NCI-H345 treated with DMSO at 0.1 percent for 48 hours (cell line): ENCODE results near the gene RAB14.
A peak's percentile ranks its signal among the peaks of the same experiment; 100 is the strongest.

Experiments used
- DNase-seq: peaks from one replicate; lab custom pipeline; 2025; ENCODE audit not compliant: unreplicated experiment; lab: John Stamatoyannopoulos, UW

Gene RAB14

DNA sequence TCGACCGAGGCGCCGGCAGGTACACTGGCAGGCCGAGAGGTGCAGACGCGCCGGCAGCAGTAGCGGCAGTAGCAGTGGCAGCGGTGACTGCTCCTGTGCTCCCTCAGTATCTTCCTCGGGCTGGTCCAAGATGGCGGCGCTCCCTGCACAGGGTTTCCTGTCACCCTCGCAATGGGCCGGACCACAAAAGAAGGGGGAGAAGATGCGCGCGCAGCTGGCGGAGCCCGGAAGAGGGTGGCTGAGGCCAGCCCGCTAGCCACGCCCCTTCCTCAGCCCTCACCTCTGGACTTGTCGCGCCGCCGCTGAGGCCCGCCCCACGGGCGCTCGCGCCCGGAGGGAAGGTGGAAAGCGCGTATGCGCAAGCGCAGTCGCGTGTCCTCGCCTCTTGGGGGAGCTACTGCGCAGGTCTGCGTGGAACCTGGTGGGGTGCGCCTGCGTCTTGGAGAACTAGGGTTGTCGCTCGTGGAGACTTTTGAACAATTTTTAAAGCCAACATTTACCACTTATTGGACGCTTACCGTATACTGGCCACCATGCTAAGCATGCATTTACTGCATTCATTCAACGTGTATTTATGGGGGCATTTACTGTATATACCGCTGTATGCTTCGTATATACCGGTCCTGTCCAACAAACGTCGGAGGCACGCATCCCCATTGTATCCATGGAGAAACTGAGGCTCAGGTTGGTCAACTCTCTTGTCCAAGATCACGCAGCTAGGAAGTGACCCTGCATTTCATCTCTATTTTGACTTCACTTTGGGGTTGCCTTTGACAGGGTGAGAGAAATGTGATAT is at the start of gene RAB14:
TSS of gene RAB14 (minus strand) at position 132 of the 796 bp plus-strand sequence. CDS start 8,457 bp downstream, outside the sequence.
- peak; percentile 98 for DNase-seq

DNA sequence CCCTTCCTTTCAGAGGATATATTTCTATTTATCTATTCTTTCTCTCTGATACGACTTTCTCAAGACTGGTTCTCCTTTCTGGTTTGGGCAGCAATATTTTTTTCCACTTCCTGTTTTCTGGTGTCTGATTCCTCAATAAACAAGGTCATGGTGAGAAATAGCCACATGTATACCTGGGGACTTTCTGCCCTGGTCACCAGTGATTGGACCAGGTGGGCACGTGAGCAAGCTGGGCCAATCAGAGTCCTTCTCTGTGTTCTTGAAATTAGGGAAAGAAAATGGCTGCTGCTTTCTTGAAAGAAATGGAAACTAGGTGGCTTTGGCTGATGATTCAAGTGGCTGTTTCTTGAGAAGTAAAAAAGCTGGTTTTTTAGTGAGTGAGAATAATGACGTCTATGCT is 47.9 kb upstream of the RAB14 start:
- no peak for DNase-seq

DNA sequence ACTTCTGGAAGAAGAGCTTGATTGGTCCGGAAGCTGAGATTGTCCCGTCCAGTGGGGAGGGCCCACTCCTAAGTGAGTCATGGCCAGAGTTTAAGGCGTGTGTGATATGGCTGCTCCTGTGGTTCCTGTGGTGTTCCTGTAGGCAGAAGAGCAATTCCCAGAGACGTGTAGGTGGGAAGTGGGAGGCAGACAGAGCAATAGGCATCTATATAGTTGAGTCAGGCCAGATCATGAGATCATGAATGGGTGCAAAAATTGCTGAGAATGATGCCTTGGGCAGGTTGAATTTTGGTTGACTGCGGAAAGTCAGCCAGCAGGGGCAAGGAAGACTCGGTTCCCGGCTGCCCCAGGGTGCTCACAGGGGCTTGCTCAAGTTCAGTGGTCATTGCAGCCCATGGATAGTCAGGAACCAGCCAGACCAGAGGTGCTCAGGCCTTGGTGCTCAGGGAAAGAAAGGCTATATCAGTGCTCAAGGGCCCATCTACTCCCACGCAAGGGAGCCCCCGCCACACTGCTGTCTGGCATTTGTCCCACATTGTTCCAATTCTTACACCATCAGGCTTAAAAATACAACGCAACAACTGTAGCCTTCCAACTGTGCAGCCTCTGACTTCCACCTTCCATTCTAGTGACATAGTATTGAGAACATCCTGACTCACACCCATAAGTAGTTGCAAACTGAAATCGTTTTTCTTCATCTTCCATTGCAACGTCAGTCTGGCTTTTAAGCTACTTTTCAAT is 45.3 kb upstream of the RAB14 start:
- DNase-seq = no peak

DNA sequence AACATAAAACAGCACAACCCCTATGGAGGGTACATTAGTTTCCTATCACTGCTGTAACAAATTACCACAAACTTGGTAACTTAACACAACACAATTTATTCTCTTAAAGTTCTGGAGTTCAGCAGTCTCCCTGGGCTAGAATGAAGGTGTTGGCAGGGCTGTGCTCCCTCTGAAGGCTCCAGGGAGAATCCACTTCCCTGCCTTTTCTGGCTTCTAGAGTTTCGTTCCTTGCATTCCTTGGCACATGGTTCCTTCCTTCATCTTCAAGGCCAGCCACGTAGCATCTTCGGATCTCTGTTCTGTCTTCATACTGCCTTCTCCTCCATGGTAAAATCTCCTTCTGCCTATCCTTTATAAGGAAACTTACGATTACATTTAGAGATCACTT is 41.3 kb upstream of the RAB14 start:
- no peak for DNase-seq

DNA sequence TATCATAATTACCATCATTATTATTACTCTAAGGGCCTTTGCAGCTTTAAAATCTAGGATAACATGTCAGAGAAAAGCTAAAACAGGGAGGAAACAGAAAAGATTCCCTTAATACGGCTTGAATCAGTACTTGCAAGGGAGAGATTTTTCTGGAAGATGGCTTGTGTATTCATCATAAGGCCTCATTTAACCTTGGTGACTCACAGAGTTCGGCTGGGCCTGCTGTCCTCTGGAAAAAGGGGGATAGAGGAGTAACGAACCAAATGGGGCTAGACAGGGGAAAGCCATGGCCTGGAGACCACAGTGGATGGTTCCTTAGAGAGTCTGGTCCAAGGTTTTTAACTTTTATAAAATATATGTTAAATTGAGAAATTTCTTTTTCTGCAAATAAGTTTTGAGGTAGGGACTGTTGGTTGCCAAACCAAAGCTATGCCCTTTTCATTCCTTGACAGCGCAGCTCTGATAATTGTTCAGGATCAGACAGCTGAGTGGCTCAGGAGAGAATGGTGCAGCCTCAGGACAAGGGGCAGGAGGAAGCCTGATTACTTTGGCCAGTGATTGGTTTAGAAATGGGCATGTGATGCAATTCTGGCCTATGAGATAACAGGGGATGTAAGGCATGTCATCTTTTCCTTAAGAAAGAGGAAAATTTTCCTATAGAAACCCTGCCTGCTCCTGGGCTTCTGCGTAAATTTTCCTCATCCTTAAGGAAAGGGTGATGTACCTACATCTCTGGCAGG is 40.7 kb upstream of the RAB14 start:
- DNase-seq = no peak

DNA sequence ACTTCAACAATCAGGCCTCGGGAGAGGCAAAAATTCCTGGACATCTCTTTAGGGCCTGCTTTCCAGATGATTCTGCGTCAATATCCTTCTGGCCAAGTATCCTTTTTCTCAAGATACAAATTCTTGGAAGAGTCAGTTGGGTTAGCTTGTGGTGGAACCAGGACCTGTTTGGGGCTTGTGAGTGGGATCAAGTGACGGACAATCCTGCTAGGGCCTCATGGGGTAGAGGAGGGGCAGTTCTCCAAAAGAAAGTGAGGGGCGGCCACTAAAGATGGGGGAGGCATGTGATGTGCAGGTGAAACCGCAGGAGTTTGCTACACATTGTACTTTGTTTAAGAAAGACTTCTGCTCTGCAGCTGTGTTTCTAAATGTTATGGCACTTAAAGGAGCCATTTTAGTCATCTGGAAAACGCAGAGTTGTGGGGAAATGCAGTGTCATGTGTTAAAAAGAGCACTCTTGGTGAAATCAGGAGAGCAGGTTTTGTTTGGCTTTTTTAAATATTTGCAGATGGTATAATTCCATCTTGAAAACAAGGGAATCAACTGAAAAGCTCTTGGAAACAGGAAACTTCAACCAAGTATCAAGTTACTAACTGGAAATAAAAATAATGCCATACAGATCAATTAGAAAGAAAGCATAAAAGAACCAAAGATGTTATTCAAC is 38.9 kb upstream of the RAB14 start:
- no peak for DNase-seq

DNA sequence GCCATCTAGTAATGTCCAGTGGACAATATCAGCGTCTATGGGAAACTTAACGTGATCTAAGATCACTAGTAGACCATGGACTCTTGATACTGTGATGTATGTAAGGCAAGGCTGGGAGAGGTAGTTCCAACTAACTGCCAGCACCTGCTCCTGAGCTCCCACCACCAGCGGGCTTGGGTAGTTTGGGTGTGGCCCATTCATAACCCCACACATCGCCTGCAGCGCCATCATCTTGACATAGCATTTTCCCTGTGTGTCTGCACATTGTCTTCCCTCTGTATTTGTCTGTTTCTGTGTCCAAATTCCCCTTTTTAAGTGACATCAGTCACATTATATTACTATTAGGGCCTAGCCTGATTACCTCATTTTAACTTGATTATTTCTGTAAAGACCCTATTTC is 38.2 kb upstream of the RAB14 start:
- DNase-seq = no peak

DNA sequence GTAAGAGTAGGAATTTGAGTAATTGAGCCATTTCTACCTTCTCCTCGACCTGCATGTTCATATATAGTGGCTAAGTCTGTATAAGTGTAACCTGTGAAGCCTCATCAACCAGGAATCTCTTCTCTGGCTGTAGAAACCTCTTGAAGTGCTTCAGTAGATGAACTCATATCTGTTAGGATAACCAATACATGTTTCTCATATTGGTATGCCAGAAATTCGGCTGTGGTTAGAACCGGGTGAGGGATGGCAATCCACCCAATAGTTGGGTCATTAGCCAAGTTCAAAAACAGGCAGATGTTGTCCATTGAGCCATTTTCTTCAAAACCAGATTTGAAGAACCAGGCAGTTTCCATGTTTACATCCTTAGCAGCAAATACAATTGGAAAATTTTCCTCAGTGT is 37.4 kb upstream of the RAB14 start:
- DNase-seq = no peak

DNA sequence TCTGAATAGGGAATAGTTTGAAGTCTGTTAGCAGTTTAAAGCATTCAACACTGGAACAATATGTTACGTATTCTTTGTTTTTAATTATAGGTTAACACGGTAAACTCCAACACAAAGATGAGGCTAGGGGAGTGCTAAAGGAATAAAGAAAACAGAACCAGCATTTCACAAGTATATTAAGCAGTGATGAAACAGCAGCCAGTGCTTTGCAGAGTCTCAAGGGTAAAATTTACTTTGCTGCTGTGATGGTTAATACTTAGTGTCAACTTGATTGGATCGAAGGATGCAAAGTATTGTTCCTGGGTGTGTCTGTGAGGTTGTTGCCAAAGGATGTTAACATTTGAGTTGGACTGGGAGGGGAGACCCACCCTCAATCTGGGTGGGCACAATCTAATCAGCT is 36.2 kb upstream of the RAB14 start:
- DNase-seq = no peak

DNA sequence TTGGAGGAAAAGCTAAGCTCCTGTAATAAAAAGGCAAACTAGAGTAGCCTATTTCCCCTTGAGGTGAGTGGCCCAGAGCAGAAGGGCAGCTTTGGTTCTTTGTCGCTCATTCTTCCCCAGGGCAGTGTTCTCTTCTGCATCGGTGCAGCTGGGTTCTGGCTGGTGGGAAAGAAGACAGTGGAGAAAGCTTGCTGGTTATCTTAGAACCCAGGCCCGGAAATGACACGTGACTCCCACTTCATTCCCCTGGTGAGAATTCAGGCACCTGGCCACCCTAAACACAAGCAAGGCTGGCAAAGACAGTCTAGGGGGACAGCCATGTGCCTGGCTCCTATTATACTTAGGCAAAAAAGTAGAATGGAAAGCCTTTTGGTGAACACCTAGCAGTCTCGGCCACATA is 33.8 kb upstream of the RAB14 start:
- no peak for DNase-seq

DNA sequence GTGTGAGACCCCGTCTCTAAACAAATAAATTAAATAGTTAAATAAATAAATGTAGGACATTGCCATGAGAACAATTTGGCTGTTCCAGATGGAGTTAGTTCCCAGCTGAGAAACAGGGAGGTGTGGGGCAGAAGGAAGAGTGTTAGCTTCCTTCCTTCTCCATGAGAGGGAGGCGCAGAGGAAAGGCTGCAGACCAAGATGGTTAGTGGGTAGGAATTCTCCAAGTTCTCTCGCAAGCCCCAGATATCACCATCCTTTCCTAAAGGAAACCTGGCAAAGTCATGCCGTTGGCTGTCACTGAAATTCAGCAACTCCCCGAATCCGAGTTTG is 33.1 kb upstream of the RAB14 start:
- no peak for DNase-seq

DNA sequence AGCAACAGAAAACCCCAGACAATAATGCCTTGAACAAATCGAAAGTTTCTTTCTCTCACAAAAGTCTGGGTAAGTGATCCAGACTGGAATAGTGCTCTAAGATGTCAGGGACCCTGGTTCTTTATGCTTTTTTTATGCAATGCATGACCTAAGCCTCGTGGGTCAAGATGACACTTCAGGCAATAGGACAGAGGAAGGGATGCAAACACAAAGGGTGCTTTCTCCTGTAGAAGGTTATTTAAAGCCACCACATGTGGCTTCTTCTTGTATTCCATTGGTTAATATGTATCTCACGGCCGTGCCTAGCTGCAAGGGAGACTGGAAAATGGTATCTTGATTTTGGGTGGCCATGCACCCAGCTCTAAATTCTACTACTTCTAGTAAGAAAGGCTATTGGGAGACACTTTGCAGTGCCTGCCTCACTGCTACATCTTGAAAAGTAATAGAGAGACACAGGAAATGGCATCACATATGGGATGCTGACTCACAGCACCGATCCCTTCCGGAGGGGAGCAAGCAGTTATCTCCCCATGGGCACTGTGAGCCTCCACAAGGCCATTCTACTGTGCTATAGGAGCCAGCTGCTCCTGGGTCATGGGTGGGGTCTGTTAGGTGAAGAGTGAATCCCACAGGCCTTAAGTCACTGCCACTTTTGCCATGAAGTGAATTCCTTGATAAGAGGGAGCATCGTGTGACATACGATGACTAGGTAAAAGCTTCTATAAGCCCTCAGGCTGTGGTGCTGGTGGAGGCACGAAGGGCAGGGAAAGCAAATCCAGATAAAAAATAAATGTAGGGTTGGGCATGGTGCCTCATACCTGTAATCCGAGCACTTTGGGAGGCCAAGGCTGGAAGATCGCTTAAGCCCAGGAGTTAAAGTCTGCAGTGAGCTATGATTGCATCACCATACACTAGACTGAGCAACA is 32.5 kb upstream of the RAB14 start:
- no peak for DNase-seq

DNA sequence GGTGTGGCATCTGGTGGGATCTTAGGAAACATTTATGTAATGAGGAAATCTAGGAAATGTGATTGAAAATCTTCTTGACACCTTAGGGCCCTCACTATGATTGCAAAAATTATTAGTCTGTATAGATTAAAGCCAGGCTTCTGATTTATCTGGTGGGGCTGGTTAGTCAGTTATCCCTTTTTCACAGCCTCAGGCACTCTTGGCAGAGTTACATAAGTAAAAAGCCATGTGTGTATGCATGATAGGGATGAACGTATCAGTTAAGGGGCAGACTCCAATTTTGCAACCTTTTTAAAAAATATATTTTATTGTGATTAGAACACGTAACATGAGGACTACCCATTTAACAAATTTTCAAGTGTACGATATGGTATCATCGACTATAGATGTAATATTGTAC is 30.6 kb upstream of the RAB14 start:
- no peak for DNase-seq

DNA sequence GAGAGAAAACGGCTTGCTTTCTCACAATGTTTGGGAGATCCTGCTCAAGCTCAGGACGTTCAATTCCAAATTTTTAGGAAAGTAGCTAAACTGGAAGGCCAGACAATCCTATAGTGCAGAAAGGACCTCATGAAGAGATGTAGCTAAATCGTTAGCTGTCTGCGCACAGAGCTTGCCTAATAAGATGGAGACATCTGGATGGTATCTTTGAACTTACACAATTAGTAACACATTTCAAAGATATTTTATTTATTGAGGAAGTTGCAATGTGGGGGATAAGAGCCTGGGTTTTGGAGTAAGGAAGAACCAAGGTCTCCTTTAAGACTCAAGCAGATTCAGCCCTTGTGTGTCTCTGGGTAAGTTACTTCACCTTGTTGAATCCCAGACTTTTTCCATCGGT is 28.6 kb upstream of the RAB14 start:
- DNase-seq = no peak

DNA sequence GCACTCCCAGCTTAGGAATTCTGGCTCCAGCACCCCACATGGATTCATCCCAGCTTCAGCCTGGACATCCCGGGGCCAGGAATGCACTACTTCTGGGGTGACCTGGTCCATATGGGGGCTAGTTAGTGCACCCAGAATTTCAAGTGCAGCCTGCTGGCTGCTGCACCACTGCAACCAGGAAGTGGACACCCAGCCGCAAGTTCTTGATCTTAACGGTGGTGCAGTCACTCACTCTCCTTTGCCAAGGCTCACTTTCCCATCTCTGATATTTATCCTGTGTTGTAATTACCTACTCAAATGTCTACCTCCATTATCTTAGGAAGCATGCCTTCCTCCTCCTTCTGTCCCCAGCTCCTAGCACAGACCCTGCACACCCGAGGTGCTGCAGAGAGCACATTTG is 26.2 kb upstream of the RAB14 start:
- DNase-seq = no peak

DNA sequence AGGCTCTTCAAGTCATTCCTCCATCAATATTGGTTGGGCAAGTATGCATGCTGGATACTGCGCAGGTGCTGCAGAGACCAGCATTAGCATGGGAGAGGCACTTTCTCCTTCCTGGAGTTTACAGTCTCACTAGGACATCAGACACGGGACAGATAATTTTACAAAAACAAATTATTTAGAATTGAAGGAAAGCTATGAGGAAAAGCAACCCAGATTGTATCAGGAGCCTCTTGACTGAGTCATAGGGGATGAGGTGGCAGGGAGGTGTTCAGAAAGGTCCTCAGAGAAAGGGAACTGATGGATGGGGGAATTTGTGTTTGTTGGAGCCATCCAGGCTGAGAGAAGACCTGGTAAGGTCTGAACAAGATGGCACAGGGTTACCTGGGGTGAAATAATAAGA is 24.5 kb upstream of the RAB14 start:
- no peak for DNase-seq

DNA sequence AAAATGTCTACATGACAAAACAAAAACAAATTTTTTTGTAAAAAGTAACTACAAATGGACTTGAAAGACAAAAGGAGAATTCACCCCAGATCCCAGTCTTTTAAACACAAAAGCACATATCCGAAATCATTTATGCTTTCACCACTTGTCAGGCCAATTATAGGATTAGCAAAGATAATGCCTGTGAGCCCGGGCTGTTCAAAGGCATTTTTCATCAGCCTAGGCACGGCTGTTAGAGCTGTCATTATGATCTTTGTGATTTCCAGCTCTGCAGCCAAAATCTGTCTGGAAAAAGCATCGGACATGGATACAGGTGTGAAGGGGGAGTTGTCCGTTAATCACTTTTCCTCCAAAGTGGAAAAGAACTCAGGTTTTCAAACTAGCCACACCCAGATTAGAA is 23.6 kb upstream of the RAB14 start:
- no peak for DNase-seq

DNA sequence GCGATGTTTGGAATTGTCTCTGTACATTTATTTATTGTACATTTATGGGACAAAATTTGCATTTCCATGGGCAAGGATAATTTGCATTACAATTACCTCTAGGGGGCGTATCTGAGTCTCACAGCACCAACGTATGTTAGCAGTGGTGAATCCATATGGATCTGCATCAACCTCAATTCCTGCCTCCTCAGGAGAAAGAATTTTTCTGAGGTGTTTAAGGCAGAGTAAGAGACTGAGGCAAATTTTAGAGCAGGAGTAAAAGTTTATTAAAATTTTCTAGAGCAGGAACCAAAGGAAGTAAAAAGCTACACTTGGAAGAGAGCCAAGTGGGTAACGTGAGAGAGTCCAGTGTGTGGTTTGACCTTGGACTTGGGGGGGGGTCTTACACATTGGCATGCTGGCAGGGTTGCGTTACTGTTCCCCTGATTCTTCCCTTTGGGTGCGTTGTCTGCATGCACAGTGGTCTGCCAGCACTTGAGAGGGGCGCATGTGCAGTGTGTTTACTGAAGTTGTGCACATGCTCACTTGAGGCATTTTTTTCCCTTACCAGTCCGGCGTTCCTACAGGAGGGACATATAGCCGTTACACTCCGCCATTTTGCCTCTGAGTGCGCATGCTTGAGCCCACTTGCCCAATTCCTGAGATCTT is 21.0 kb upstream of the RAB14 start:
- no peak for DNase-seq

DNA sequence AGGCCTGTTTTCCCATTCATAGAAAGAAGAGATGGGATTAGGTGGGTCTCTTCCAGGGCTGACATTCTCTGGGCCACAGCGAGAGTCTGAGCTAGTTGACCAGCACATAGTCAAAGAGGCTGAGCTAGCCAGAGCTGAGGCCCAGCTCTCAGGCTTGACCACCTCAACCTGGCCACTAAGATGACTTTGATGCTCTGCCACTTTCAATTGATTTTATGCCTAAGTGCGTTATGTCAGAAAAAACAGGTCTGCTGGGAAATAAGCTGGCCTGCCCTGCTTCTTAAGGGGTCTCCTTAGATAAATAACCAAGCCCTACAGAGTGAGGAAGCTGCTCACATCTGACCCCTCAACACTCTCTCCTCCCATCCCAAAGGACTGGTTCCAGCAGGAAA is 20.0 kb upstream of the RAB14 start:
- no peak for DNase-seq
